HEK293 (cell line): ENCODE data around the gene F10.
"Not testable (repeated sequence)": the region's sequence is repeated elsewhere in the genome, so short reads cannot be mapped to it uniquely, and the experiment has no call there.

Experiments
- CTCF ChIA-PET: fragments of 350-600 bp; formaldehyde crosslinking; extraction: SDS; loops from one replicate; lab custom pipeline; 2021; ENCODE audit warnings: antibody characterized with exemption; lab: Yijun Ruan, JAX
- POLR2A ChIA-PET: fragments of 300-600 bp; formaldehyde crosslinking; extraction: SDS; loops from one replicate; lab custom pipeline; 2020; ENCODE audit warnings: antibody characterized with exemption, inconsistent platforms; lab: Yijun Ruan, JAX
- H3K27ac ChIP-seq: fragments of 200-500 bp; sonication (Bioruptor generic); 2 replicates; pipeline ENCODE4 v1.5.1; 2014; ENCODE audit warnings: low read depth, low read length, control low read depth, inconsistent platforms; ENCODE audit errors: extremely low read depth
- H3K36me3 ChIP-seq, 2 experiments: fragments of 200-500 bp in 1 of 2; sonication (Bioruptor generic) in 1 of 2; 1 replicate in 1 of 2; 2 replicates in 1 of 2; pipeline ENCODE4 v1.5.1; 2014 to 2017; ENCODE audit warnings: inconsistent platforms in 2 of 2, low read length in 2 of 2; ENCODE audit not compliant: control insufficient read depth in 2 of 2, insufficient read depth in 1 of 2
- H3K4me1 ChIP-seq: fragments of 200-500 bp; sonication (Bioruptor generic); 2 replicates; pipeline ENCODE4 v1.5.1; 2014; ENCODE audit warnings: mild to moderate bottlenecking, low read length, inconsistent platforms; ENCODE audit not compliant: control insufficient read depth, insufficient read depth
- H3K4me3 ChIP-seq: 2 replicates; pipeline ENCODE4 v1.5.1; 2011; ENCODE audit warnings: low read depth, mild to moderate bottlenecking, control low read depth, low read length, moderate library complexity
- H3K9me3 ChIP-seq: fragments of 200-500 bp; sonication (Bioruptor generic); 2 replicates; pipeline ENCODE4 v1.5.1; 2014; ENCODE audit warnings: low read depth, low read length, inconsistent platforms; ENCODE audit not compliant: control insufficient read depth, insufficient read depth
- BCL11B ChIP-seq: fragments of 450-650 bp; formaldehyde crosslinking; IDR thresholded peaks from 2 replicates; pipeline ENCODE4 v1.5.1; 2016; ENCODE audit warnings: low read depth, missing biosample characterization, missing genetic modification characterization
- EGR2 ChIP-seq: fragments of 450-650 bp; formaldehyde crosslinking; IDR thresholded peaks from 2 replicates; pipeline ENCODE4 v1.5.1; 2016; ENCODE audit warnings: low read depth, missing biosample characterization, missing genetic modification characterization
- ELK4 ChIP-seq: IDR thresholded peaks from 2 replicates; pipeline ENCODE4 v1.6.1; 2011; ENCODE audit warnings: mild to moderate bottlenecking, low read depth, low read length, borderline replicate concordance
- GLIS2 ChIP-seq: fragments of 450-650 bp; formaldehyde crosslinking; IDR thresholded peaks from 2 replicates; pipeline ENCODE4 v1.5.1; 2016; ENCODE audit warnings: missing biosample characterization, missing genetic modification characterization
- TRIM28 ChIP-seq: IDR thresholded peaks from 2 replicates; pipeline ENCODE4 v1.6.1; 2011; ENCODE audit warnings: low read length, control low read depth, borderline replicate concordance
- YY2 ChIP-seq: fragments of 450-650 bp; formaldehyde crosslinking; IDR thresholded peaks from 2 replicates; pipeline ENCODE4 v1.5.1; 2016; ENCODE audit warnings: missing biosample characterization, missing genetic modification characterization
- ZFP69B ChIP-seq: fragments of 450-650 bp; formaldehyde crosslinking; IDR thresholded peaks from 2 replicates; pipeline ENCODE4 v1.5.1; 2016; ENCODE audit warnings: missing biosample characterization, missing genetic modification characterization
- ZNF16 ChIP-seq: fragments of 450-650 bp; formaldehyde crosslinking; IDR thresholded peaks from 2 replicates; pipeline ENCODE4 v1.5.1; 2016; ENCODE audit warnings: low read depth, missing biosample characterization, missing genetic modification characterization
- ZNF18 ChIP-seq: fragments of 450-650 bp; formaldehyde crosslinking; IDR thresholded peaks from 2 replicates; pipeline ENCODE4 v1.5.1; 2016; ENCODE audit warnings: missing biosample characterization, missing genetic modification characterization
- ZNF214 ChIP-seq: fragments of 450-650 bp; formaldehyde crosslinking; IDR thresholded peaks from 2 replicates; pipeline ENCODE4 v1.5.1; 2017; ENCODE audit warnings: missing biosample characterization, mild to moderate bottlenecking, missing genetic modification characterization, borderline replicate concordance
- ZNF274 ChIP-seq, 2 experiments: fragments of 200-500 bp in 1 of 2; fragments of 450-650 bp in 1 of 2; sonication (Bioruptor generic) in 1 of 2; formaldehyde crosslinking in 1 of 2; IDR thresholded peaks; 2 replicates each; pipeline versions ENCODE4 v1.5.1 to v1.6.1; 2014 to 2016; ENCODE audit warnings: borderline replicate concordance in 1 of 2, inconsistent platforms in 1 of 2, low read length in 1 of 2, missing biosample characterization in 1 of 2, missing genetic modification characterization in 1 of 2
- ZNF292 ChIP-seq: fragments of 450-650 bp; formaldehyde crosslinking; IDR thresholded peaks from 2 replicates; pipeline ENCODE4 v1.5.1; 2016; ENCODE audit warnings: low read depth, missing biosample characterization, missing genetic modification characterization, borderline replicate concordance
- ZNF335 ChIP-seq: fragments of 450-650 bp; formaldehyde crosslinking; conservative IDR thresholded peaks from 2 replicates; pipeline ENCODE4 v1.5.1; 2016; ENCODE audit warnings: missing biosample characterization, missing genetic modification characterization
- ZNF366 ChIP-seq: fragments of 450-650 bp; formaldehyde crosslinking; conservative IDR thresholded peaks from 2 replicates; pipeline ENCODE4 v1.5.1; 2016; ENCODE audit warnings: missing biosample characterization, missing genetic modification characterization
- ZNF521 ChIP-seq: fragments of 450-650 bp; formaldehyde crosslinking; IDR thresholded peaks from 2 replicates; pipeline ENCODE4 v1.5.1; 2017; ENCODE audit warnings: missing biosample characterization, mild to moderate bottlenecking, missing genetic modification characterization
- ZNF530 ChIP-seq: fragments of 450-650 bp; formaldehyde crosslinking; IDR thresholded peaks from 2 replicates; pipeline ENCODE4 v1.5.1; 2016; ENCODE audit warnings: low read depth, missing biosample characterization, missing genetic modification characterization
- ZNF544 ChIP-seq: fragments of 450-650 bp; formaldehyde crosslinking; IDR thresholded peaks from 2 replicates; pipeline ENCODE4 v1.5.0; 2017; ENCODE audit warnings: missing biosample characterization, missing genetic modification characterization
- ZNF555 ChIP-seq: fragments of 450-650 bp; formaldehyde crosslinking; conservative IDR thresholded peaks from 2 replicates; pipeline ENCODE4 v1.5.1; 2017; ENCODE audit warnings: missing biosample characterization, mild to moderate bottlenecking, missing genetic modification characterization, inconsistent platforms
- ZNF704 ChIP-seq: fragments of 450-650 bp; formaldehyde crosslinking; IDR thresholded peaks from 2 replicates; pipeline ENCODE4 v1.5.1; 2016; ENCODE audit warnings: missing biosample characterization, missing genetic modification characterization
- ZNF747 ChIP-seq: fragments of 450-650 bp; formaldehyde crosslinking; IDR thresholded peaks from 2 replicates; pipeline ENCODE4 v1.5.1; 2016; ENCODE audit warnings: missing biosample characterization, missing genetic modification characterization

Gene F10

GRCh38 chr13:113111821-113112220 is 10.8 kb upstream of the F10 start:
- TF ChIP-seq ZNF18 (tag by site-specific recombination), result peak; percentile 85
- H3K4me3 ChIP-seq, H3K36me3 ChIP-seq, POLR2A ChIA-PET, H3K27ac ChIP-seq, H3K4me1 ChIP-seq, H3K9me3 ChIP-seq, CTCF ChIA-PET: not testable (repeated sequence)

- H3K4me3 ChIP-seq, H3K4me1 ChIP-seq, CTCF ChIA-PET, H3K27ac ChIP-seq, H3K36me3 ChIP-seq, H3K9me3 ChIP-seq, POLR2A ChIA-PET: not testable (repeated sequence)
- TF ChIP-seq BCL11B (tag by site-specific recombination), result peak; percentile 64
- peak; percentile 52; the same call in 1 of the 2 replicates for TF ChIP-seq ZNF18 (tag by site-specific recombination)
Measured at GRCh38 chr13:113112475-113112874, 10.1 kb upstream of the F10 start.

- H3K9me3 ChIP-seq, result no peaks in the 10 kb centered on the region
- POLR2A ChIA-PET, result no interaction called here
- H3K36me3 ChIP-seq, result no peaks in the 10 kb centered on the region
- TF ChIP-seq ZNF704 (tag by site-specific recombination) (no peak), ZNF214 (tag by site-specific recombination) (no peak), GLIS2 (tag by site-specific recombination) (no peak), ZNF292 (tag by site-specific recombination) (no peak), ZNF335 (tag by site-specific recombination) (no peak)
- no peaks in the 10 kb centered on the region for H3K4me1 ChIP-seq
- CTCF ChIA-PET, result interaction anchor here (1.0 kb wide), 1 partner anchor 181 kb away, joined by 3 read pairs; no protein-coding TSS in a partner anchor
- no peak overlapping the region for H3K4me3 ChIP-seq
- H3K27ac ChIP-seq, result no peak overlapping the region
Measured at GRCh38 chr13:113112893-113113845, 9.4 kb upstream of the F10 start.

GRCh38 chr13:113113846-113114271 is 8.7 kb upstream of the F10 start:
- H3K4me3 ChIP-seq, result no peak overlapping the region
- H3K4me1 ChIP-seq, result no peaks in the 10 kb centered on the region
- no peaks in the 10 kb centered on the region for H3K36me3 ChIP-seq
- H3K9me3 ChIP-seq, result no peaks in the 10 kb centered on the region
- ChIA-PET POLR2A (no interaction called here), CTCF (interaction anchor here (1.0 kb wide), 1 partner anchor 182 kb away, joined by 3 read pairs; no protein-coding TSS in a partner anchor)
- no peak overlapping the region for H3K27ac ChIP-seq
- TF ChIP-seq ZNF366 (tag by site-specific recombination) (no peak), ZNF521 (tag by site-specific recombination) (no peak), ZNF747 (no peak), ZFP69B (tag by site-specific recombination) (no peak), ZNF555 (tag by site-specific recombination) (no peak), ZNF530 (no peak), TRIM28 (no peak), YY2 (tag by site-specific recombination) (no peak), ZNF16 (tag by site-specific recombination) (no peak), ZNF544 (tag by site-specific recombination) (no peak), ELK4 (no peak), EGR2 (no peak), ZNF274 (IDR thresholded peaks at IDR 0.05; ENCODE audit: low read length) (no peak), ZNF274 (tag by site-specific recombination; IDR thresholded peaks at IDR 0.05; ENCODE audit: borderline replicate concordance) (no peak)
